SIG-M5 treated with dmso at 0.1 percent for 504 hours (cell line): ENCODE data around the gene GABRP.
"Not testable (repeated sequence)": the region's sequence is repeated elsewhere in the genome, so short reads cannot be mapped to it uniquely, and the experiment has no call there.

ENCODE experiments used
- DNase-seq: peaks from one replicate; lab custom pipeline; 2025; ENCODE audit not compliant: unreplicated experiment; lab: John Stamatoyannopoulos, UW

Gene GABRP

DNA sequence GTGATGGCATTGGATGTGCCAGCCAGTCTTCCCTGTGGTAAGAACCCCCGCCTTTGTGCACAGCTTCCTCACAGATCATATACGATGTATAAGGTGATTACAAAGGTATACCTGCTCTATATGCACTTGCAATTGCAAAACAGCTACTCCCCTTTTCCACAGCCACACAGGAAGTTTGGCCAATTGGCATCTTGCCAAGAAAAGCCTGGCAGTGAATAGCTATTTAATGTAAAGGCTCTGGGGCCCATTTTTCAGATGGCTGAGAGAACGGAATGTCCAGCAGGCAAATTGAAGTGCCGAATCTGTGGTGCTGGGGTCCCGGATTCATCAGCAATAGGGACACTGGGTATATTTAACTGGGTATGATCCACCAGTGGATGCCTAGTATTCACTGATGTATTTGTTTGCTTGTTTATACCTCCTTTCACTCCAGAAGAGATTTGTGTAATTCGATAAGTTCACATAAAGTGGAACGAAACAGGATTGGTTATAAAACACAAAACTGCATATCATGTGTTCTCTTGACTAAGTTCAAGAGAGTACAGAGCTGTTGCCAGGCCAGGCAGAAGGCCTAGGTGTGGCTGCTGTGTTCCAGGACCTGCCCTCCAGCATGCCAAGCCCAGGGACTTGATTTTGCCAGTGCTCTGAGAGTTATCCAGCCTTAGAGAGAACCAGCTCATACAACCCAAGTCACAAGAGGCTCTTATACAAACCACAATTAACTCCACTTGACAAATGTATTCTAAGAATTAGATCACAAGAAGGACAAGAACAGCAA is 27.7 kb upstream of the GABRP start:
- no peak for DNase-seq

DNA sequence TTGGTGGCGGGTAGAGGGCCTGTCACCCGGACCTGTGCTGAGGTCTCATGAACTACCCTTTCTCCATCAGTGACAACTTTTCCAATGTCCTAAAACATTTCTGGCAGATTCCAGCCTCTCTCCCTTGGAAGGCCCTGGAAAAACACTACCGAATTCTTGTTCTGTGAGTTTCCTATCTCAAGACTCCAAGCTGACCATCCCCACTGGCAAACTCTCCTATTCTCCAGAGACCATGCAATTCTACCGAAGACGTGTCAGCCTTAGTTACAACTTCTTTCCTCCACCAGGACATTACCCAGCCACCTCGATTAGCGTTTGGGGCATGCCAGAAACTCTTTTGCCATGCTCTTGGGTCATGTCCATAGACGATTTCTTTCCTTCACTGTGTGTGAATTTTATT is 26.8 kb upstream of the GABRP start:
- DNase-seq, result no peak

GRCh38 chr5:170757182-170757601 is 26.3 kb upstream of the GABRP start:
- peak; percentile 13 for DNase-seq

- DNase-seq, result no peak
Observed at GRCh38 chr5:170757669-170758068, 25.9 kb upstream of the GABRP start.

- DNase-seq, result no peak
Observed at GRCh38 chr5:170758481-170758880, 25.0 kb upstream of the GABRP start.

GRCh38 chr5:170760113-170760512 is 23.4 kb upstream of the GABRP start:
- no peak for DNase-seq

DNA sequence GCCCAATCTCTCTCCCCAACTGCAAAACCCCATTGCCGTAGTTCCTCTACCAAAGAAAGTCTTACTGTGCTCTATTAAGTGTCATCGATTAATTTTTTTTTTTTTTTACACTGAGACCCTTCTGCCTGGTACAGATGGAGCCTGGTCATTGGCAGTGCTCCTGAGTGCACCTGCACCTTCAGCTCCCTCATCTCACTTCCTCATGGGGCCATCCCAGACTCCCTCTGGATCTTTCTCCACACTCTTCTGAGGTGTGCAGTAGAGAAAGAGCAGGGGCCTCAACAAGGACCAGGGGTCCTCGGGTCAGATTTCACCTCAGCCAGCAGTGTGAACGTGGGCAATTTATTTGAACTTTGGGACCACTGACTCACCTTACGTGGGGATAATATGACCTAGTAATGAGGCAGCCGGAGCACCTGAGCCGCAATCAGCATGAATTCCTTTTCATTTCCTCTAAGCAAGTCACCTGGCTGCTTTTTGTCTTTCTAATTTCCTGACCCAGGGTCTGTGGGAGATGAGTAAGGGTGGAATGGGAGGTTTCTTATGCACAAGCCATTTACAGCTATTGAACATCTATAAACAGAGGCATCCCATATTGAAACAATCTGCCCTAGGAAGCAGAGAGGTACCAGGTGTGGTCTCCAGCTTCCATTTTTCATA is 22.3 kb upstream of the GABRP start:
- no peak for DNase-seq

GRCh38 chr5:170761708-170762066 is 21.8 kb upstream of the GABRP start:
- no peak for DNase-seq

DNA sequence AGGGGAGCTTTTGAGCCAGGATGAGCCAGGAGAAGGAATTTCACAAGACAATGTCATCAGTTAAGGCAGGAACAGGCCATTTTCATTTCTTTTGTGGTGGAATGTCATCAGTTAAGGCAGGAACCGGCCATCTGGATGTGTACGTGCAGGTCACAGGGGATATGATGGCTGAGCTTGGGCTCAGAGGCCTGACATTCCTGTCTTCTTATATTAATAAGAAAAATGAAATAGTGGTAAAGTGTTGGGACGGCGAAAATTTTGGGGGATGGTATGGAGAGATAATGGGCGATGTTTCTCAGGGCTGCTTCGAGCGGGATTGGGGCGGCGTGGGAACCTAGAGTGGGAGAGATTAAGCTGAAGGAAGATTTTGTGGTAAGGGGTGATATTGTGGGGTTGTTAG is 21.2 kb upstream of the GABRP start:
- DNase-seq, result not testable (repeated sequence)

DNA sequence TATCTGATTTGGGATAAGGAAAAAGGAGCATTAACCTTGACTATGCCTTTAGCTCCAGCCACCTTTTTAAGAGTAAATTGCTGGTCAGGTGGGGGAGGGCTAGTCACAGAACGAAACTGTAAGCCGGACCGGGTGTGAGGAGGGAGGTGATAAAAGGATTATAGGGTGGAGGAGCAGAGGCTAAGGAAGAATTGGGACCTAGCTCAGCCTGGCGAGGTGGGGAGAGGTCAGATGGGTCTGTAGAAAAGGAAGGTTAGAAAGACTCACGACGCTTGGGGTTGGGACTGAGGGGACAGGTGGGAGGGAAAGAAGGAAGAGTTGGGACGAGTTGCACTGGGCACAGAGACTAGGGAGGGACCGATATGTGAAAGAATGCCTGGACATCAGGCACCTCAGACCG is 17.7 kb upstream of the GABRP start:
- not testable (repeated sequence) for DNase-seq

- no peak for DNase-seq
Observed at GRCh38 chr5:170769246-170769645, 14.3 kb upstream of the GABRP start.

- no peak for DNase-seq
Observed at GRCh38 chr5:170769898-170770416, 13.6 kb upstream of the GABRP start.

GRCh38 chr5:170771496-170771895 is 12.0 kb upstream of the GABRP start:
- no peak for DNase-seq

DNA sequence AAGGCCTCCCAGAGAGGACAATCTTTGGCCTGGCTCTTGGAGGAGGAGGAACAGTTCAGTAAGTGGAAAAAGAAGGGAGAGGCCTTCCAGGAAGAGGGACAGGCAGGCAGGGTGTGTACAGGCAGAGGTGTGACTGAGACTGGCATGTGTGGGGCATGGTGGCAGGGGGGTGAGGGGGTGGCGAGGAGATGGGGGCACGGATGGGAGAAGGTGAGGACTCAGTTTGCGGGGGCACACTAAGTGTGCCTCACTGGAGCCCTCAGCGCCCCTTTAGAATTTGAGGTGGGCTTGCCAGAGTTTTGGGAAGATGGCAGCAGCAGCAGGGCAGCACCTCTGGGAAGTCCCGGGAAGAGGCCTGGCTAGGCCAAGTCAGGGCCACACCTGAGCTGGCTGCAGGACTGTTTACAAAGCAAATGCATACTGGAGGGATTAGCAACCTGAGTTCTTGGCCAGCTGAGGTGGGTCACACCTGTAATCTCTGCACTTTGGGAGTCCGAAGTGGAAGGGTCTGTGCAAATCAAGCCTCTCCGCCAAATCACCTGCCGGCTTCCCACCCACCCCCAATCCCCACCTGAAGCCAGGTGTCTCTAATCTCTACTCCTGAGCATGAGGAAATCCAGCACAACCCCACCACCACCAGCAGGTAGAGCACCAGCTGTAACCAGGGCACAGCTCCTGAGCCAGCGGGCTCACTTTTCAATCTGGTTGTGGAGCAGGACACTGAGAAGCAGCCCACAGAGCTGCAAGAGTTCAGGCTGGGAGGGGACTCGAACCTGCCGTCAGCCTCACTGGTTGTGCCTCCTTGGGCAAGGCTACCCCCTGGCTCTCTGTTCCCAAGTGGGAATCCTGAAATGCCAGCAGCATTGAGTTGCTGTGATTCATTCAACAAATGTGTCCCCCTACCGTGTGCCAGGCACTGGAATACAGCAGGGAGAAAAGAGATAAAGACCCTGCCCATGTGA is 10.2 kb upstream of the GABRP start:
- no peak for DNase-seq

- no peak for DNase-seq
Observed at GRCh38 chr5:170774831-170775230, 8.7 kb upstream of the GABRP start.

- no peak for DNase-seq
Observed at GRCh38 chr5:170781946-170782345, 1.6 kb upstream of the GABRP start.

GRCh38 chr5:170782438-170782837 is 1.1 kb upstream of the GABRP start:
- no peak for DNase-seq

DNA sequence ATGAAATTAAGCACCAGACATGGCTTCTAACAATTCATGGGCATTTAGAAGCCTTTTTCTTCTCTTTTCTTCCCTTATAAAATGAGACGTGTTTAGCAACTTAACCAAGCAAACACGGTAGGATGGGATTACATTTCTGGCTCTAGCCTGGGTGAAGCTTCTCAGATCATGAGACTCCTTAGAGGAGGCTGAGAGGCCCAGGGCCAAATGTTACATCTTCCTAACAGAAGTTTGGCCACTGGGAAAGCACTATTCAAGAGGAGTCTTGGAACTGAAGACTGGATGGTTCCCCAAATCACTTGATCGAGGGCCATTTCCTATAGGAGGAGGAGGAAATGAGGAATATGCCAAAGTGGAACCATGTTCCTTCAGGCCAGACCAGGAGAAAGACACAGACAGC is 1.9 kb downstream of the GABRP start:
- DNase-seq, result no peak

DNA sequence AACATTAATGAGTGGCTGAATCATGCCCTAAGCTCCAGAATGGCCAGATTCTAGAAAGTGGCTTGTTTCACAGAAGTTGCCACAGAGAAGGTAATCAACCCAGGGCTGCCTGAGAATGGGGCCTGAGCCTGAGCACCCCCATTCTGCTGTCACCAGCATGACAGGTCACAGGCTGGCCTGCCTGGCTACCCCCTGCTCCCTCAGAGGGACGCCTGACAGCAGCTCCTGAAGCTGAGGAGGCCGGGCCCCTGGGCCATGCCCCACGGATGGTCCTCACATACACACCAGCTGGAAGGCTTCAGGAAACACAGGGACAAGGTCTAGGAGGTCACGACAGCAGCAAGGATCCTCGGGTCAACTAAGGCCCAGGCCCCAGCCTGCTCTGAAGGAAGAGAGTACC is 3.7 kb downstream of the GABRP start:
- DNase-seq, result no peak

DNA sequence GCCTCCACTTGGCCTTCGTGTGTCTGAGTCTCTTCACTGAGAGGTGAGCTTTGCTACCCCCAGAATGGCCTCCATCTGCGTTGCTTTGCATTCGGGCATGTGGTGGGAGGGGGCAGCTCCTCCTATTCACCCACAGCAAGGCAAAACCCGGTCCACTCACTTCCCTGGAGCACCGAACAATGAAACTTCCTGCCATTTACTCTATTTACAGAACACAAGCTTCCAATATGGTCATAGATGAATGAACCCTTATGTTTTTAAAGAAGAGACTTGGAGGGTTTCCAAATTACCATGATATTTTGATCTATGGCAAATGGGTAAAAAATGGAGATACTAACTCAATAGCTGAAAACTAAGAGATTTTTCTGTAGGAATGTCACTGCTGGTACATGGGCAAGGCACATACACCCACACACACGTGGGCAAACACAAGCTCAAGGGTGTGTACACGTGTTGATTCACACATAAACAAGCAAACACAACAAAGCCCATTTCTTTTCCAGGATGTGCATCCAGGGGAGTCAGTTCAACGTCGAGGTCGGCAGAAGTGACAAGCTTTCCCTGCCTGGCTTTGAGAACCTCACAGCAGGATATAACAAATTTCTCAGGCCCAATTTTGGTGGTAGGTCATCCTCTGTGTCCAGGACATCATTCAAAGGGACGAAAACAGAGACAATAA is 5.2 kb downstream of the GABRP start:
- no peak for DNase-seq
